Epithelial cell of prostate (primary cell): ENCODE data around the gene RAP1GAP.

Experiments
- DNase-seq: peaks from one replicate; pipeline ENCODE4 v3.0.0-alpha.2; 2011; ENCODE audit warnings: low read depth, low spot score
- H3K27ac ChIP-seq: fragments of 450-650 bp; 2 replicates; pipeline ENCODE4 v1.5.1; 2017; ENCODE audit warnings: mild to moderate bottlenecking

RAP1GAP gene

GRCh38 chr1:21560916-21561638 is 108.1 kb downstream of the RAP1GAP start:
- no peak overlapping the region for H3K27ac ChIP-seq
- DNase-seq: no peak

GRCh38 chr1:21559788-21560567 is 109.2 kb downstream of the RAP1GAP start:
- H3K27ac ChIP-seq: no peak overlapping the region
- no peak for DNase-seq

GRCh38 chr1:21553116-21553926 is 115.8 kb downstream of the RAP1GAP start:
- peak overlapping the region; percentile 7 for H3K27ac ChIP-seq

GRCh38 chr1:21552715-21553114 is 116.4 kb downstream of the RAP1GAP start:
- DNase-seq: no peak
- no peak overlapping the region for H3K27ac ChIP-seq

More at GRCh38 chr1:21553116-21553926, 115.8 kb downstream of the RAP1GAP start:
- DNase-seq: no peak

- no peak overlapping the region for H3K27ac ChIP-seq
- no peak for DNase-seq
These were observed 118.2 kb downstream of the RAP1GAP start for GRCh38 chr1:21550866-21551475.

- no peak overlapping the region for H3K27ac ChIP-seq
- DNase-seq: no peak
These were observed 119.1 kb downstream of the RAP1GAP start for GRCh38 chr1:21550097-21550496.

GRCh38 chr1:21547876-21548275 is 121.3 kb downstream of the RAP1GAP start:
- no peak overlapping the region for H3K27ac ChIP-seq
- no peak for DNase-seq
